Tibial artery (tissue), 4 donors: ENCODE measurements around the gene DSEL.
A peak's percentile ranks its signal among the peaks of the same experiment; 100 is the strongest.

ENCODE experiments used
- DNase-seq, 2 donors: peaks; one replicate each; pipeline ENCODE4 v3.0.0-alpha.2; 2019
- H3K27ac ChIP-seq, 2 donors: fragments of 200-600 bp; sonication (generic) in 1 of 2; 1 replicate in 1 of 2; 2 replicates in 1 of 2; pipeline ENCODE4 v1.5.1; 2018 to 2019; ENCODE audit warnings: mild to moderate bottlenecking in 1 of 2
- H3K27me3 ChIP-seq, 2 donors: fragments of 200-600 bp; sonication (generic) in 1 of 2; one replicate each; pipeline versions ENCODE4 v1.5.1 to v1.6.0; 2016 to 2019
- H3K36me3 ChIP-seq, 3 donors: fragments of 200-600 bp; sonication (generic) in 2 of 3; one replicate each; pipeline ENCODE4 v1.5.1; 2016 to 2019; ENCODE audit warnings: mild to moderate bottlenecking in 2 of 3
- H3K4me1 ChIP-seq, 4 donors: fragments of 200-600 bp; sonication (generic) in 2 of 4; 1 replicate in 3 of 4; 2 replicates in 1 of 4; pipeline ENCODE4 v1.5.1; 2016 to 2019
- H3K4me3 ChIP-seq, 2 donors: fragments of 200-600 bp; sonication (generic) in 1 of 2; 1 replicate in 1 of 2; 2 replicates in 1 of 2; pipeline ENCODE4 v1.5.1; 2018 to 2019; ENCODE audit warnings: mild to moderate bottlenecking in 2 of 2
- H3K9me3 ChIP-seq, 3 donors: fragments of 200-600 bp; sonication (generic) in 1 of 3; one replicate each; pipeline ENCODE4 v1.5.1; 2016 to 2019
- intact Hi-C: fragments of 100-400 bp; cut with DNase I; formaldehyde crosslinking; loops from one replicate; pipeline ENCODE4 v1.15.0; 2023; ENCODE audit warnings: low total_unique reads
- TF ChIP-seq, protein P1 (sequence below), 2 experiments: fragments of 200-600 bp in 1 of 2; fragments of 450-650 bp in 1 of 2; IDR thresholded peaks; one replicate each; pipeline ENCODE4 v1.5.1; 2017 to 2019; ENCODE audit warnings: antibody characterized with exemption in 2 of 2, mild to moderate bottlenecking in 1 of 2, moderate library complexity in 1 of 2

Gene DSEL

DNA sequence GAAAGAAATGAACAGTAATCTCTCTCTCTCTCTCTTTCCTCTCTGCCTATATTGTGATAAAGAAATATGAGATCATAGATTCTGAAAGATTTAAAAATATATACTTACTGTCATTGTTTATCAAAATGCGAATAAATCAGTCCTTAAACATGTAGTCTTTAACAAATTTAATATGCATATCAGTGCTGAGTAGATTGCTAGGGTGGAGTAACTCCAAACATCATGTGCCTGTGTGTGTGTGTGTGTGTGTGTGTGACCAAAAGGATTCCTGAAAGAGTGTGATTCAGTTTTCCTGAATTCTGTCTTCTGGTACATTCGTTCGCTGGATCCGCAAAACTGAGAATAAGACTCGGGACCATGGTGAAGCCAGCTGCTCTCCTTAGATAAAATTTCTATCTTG is 24.0 kb upstream of the DSEL start:
- no peak for DNase-seq
- Histone ChIP-seq H3K27ac (no peak overlapping the region), H3K4me3 (no peak overlapping the region), H3K36me3 (no peaks in the 10 kb centered on the region), H3K27me3 (no peaks in the 10 kb centered on the region), H3K4me1 (no peaks in the 10 kb centered on the region), H3K9me3 (no peaks in the 10 kb centered on the region)
- TF ChIP-seq, protein P1, sequence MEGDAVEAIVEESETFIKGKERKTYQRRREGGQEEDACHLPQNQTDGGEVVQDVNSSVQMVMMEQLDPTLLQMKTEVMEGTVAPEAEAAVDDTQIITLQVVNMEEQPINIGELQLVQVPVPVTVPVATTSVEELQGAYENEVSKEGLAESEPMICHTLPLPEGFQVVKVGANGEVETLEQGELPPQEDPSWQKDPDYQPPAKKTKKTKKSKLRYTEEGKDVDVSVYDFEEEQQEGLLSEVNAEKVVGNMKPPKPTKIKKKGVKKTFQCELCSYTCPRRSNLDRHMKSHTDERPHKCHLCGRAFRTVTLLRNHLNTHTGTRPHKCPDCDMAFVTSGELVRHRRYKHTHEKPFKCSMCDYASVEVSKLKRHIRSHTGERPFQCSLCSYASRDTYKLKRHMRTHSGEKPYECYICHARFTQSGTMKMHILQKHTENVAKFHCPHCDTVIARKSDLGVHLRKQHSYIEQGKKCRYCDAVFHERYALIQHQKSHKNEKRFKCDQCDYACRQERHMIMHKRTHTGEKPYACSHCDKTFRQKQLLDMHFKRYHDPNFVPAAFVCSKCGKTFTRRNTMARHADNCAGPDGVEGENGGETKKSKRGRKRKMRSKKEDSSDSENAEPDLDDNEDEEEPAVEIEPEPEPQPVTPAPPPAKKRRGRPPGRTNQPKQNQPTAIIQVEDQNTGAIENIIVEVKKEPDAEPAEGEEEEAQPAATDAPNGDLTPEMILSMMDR (IDR thresholded peaks at IDR 0.05): no peak
- intact Hi-C loops: no loop called here

- intact Hi-C loops: no loop called here
- no peak overlapping the region for H3K27ac ChIP-seq
These were observed 15.4 kb upstream of the DSEL start for GRCh38 chr18:67531929-67532328.

DNA sequence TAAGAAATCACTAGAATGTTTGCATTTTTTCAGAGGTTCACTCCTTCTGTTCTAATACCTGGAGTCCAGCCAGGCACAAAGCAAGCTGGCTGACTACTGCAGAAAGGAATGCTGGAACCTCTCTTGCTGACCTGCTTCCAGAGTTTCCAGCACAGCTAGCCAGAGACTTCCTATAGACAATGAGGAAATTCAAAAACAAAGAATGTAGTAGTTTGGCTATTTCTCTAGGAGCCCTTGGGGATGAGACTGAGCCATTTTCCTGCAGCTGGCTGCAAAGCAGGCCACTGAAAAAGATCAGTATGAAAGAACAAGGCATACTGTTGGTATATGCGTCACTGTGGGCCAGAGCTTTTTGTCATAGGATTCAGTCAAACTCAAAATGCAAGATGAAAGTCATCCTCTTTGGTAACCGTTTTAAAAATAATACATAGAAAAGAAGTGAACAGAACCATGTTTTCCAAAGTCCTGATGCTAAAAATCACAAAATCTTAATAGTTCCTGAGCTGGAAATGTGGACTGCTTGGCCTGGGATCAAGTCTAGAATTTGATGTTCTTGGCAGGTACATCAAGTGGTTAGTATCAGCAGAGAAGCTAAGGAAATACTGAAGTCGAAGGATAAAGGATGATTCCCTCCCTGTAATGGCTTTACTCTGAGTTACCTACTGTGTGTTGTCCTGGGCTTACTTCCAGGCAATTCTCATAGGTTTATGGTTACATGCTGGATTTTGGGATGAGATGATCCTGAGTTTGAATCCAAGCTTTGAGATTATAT is 9.0 kb upstream of the DSEL start:
- no peaks in the 10 kb centered on the region for H3K27me3 ChIP-seq
- H3K9me3 ChIP-seq: no peaks in the 10 kb centered on the region
- no peaks in the 10 kb centered on the region for H3K36me3 ChIP-seq
- DNase-seq: peak; percentile 68 to 79
- H3K27ac ChIP-seq: peak overlapping the region; percentile 59 to 68
- TF ChIP-seq, protein P1 (IDR thresholded peaks at IDR 0.05): no peak
- intact Hi-C loops: no loop called here
- H3K4me3 ChIP-seq: no peak overlapping the region
- peaks cover 6 to 31% (median 21%) of the 10 kb centered on the region in 4 donors for H3K4me1 ChIP-seq

More at GRCh38 chr18:67531929-67532328, 15.4 kb upstream of the DSEL start:
- no peaks in the 10 kb centered on the region for H3K27me3 ChIP-seq
- TF ChIP-seq, protein P1 (IDR thresholded peaks at IDR 0.05): no peak
- peaks cover 0 to 11% (median 0%) of the 10 kb centered on the region in 4 donors for H3K4me1 ChIP-seq
- no peaks in the 10 kb centered on the region for H3K9me3 ChIP-seq
- DNase-seq: no peak
- no peak overlapping the region for H3K4me3 ChIP-seq
- H3K36me3 ChIP-seq: no peaks in the 10 kb centered on the region

- Histone ChIP-seq H3K4me3 (no peak overlapping the region), H3K9me3 (no peaks in the 10 kb centered on the region), H3K4me1 (peaks cover 5 to 43% (median 21%) of the 10 kb centered on the region in 4 donors), H3K27ac (peak overlapping the region; percentile 34 to 92), H3K27me3 (no peaks in the 10 kb centered on the region), H3K36me3 (no peaks in the 10 kb centered on the region)
- TF ChIP-seq, protein P1 (IDR thresholded peaks at IDR 0.05): no peak
- peak; percentile 56 to 65 for DNase-seq
- intact Hi-C loops: no loop called here
These were observed 3.9 kb upstream of the DSEL start for GRCh38 chr18:67520351-67520921.

DNA sequence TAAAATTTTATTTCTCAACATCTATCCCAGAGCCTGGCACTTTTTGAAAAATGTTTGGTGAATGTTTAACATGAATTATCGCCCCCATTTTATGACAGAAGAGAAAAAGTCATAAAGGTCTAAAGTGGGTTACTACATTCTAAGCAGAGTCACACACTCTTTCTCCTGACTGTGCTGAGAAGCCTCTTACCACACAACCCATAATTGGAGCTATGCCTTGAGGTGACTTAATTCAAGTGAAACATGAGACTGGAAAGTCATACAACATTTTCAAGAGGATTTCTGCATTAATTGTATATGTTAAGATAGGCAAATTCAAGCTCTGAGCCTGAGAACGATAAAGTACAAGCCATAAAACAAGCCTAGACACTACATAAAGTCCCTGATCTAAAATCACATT is 3.1 kb upstream of the DSEL start:
- TF ChIP-seq, protein P1 (IDR thresholded peaks at IDR 0.05): no peak
- intact Hi-C loops: loop anchor here (10.0 kb wide), 1 partner anchor 295 kb away; no protein-coding TSS in a partner anchor
- H3K4me3 ChIP-seq: no peak overlapping the region
- no peaks in the 10 kb centered on the region for H3K36me3 ChIP-seq
- H3K4me1 ChIP-seq: peaks cover 0 to 43% (median 15%) of the 10 kb centered on the region in 4 donors
- DNase-seq: no peak
- H3K9me3 ChIP-seq: no peaks in the 10 kb centered on the region
- H3K27ac ChIP-seq: peak overlapping the region; percentile 34 to 92
- H3K27me3 ChIP-seq: no peaks in the 10 kb centered on the region
